ENCODE results near the gene GEMIN7.

DNA sequence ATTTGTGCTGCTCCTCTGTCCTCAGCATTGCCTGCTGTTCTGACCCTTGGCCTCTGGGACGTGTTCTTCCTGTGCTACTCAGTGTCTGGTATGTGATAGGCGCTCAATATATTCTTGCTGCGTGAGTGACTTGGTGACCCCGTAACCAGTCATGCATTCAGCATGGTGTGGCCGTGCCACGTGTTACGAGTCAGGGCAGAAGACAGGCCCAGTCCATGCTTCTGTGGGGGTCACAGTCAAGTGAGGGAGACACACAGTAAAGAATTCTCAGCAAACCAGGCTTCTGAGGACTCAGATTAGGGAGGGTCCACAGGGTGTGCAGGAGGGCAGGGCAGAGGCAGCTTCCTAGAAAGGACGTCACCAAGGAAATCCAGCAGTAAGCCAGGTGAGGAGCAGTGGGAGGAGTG, 21.8 kb downstream of the GEMIN7 start:
- TF ChIP-seq CTCF (conservative IDR thresholded peaks at IDR 0.05) (no peak), ZFX (IDR thresholded peaks at IDR 0.05) (no peak)
